GM21528 (cell line): ENCODE data around the gene ATP5ME.

Experiments used
- ATAC-seq: cut with Tn5 transposase; IDR thresholded peaks from one replicate; pipeline ENCODE4 v1.9.1; 2021; ENCODE audit warnings: mild to moderate bottlenecking, moderate library complexity; ENCODE audit not compliant: unreplicated experiment, low FRiP score

The ATP5ME gene

GRCh38 chr4:624705-625590 lies 49.1 kb downstream of the ATP5ME start, which contains the start of gene PDE6B:
PDE6B (plus strand) TSS chr4:625573; CDS start chr4:625627, 54 bp downstream.
- no peak for ATAC-seq

DNA sequence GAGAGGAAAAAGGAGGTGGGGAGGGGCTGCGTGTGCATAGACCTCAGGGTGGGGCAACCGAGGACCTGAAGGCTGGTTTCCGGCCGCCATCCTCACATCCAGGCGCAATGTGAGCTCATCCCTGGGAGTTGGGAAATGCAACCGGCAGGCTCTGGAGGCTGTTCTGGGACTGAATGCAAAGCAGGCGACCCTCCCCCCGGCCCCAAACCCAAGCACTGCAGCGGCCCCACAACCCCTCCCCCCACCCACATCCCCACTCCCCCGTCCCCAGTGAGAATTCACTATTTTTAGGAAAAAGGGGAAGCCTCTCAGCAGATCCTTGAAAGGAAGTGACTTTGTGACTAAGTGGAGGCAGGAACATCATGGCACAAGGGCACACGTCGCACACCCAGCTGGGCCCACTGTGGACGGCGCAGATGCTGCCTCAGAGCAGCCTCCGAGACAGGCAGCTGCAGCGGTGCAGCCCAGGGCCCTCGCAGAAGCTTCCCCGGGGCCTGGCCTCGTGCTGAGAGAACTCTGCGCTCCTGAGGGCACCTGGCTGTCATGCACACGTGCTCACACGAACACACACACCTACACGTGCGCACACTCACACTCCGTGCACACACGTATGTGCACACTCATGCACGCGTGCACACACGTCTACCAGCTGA lies 50.0 kb downstream of the ATP5ME start:
- no peak for ATAC-seq

DNA sequence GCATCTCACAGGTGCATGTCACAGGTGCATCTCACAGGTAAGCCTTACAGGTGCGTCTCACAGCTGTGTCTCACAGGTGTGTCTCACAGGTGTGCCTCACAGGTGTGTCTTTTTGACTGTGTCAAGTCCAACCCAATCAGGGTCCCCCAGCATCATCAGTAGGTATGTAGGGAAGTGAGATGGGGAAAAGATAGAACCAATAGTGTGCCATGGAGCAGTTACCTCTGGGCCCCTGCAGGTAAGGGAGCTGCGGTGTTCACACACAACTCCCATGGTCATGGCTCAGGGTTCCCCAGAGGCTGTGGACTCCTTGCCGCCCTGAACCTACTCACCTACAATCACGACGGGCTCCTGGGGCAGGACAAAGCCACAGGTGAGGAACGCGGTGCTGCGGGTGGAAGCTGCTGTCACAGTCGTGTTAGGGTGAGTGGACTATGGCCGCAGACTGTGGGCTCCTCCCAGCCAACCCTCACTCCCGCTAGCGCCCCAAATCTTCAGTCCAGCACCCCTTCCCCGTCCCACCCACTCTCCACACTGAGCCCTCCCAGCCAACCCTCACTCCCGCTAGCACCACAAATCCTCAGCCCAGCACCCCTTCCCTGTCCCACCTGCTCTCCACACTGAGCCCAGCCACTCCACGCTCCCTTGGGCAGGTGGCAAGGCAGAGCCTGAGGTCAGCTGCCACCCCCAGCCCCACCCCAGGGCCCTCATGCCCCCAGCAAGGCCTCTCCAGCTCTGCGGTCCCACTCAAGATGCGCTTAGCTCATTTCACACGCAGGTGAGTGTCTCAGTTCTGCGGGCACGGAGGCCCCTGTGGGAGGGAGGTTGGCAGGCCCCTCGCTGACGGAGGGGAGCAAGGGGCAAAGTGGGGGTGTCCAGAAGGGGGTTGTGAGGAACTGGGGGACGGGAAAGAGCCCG lies 50.8 kb downstream of the ATP5ME start:
- ATAC-seq = no peak
